Transverse colon (tissue), 4 donors: Measurements from ENCODE around the gene RNF14. TPM values are rescaled to one million over a fixed set of nuclear protein-coding genes. Genes with fewer than 3 reads are reported as not detected.

Experiments
- DNase-seq: peaks from one replicate; pipeline ENCODE4 v3.0.0-alpha.2; 2019
- H3K27ac ChIP-seq, 4 donors: fragments of 200-600 bp; sonication (generic); 2 replicates each; pipeline ENCODE4 v1.5.1; 2016 to 2018; ENCODE audit warnings: inconsistent platforms in 4 of 4
- H3K27me3 ChIP-seq: fragments of 200-600 bp; sonication (generic); 2 replicates; pipeline ENCODE4 v1.5.1; 2017; ENCODE audit warnings: inconsistent platforms
- H3K36me3 ChIP-seq, 4 donors: fragments of 200-600 bp; sonication (generic); 2 replicates each; pipeline ENCODE4 v1.5.1; 2017 to 2019; ENCODE audit warnings: inconsistent platforms in 4 of 4
- H3K4me1 ChIP-seq, 4 donors: fragments of 200-600 bp; sonication (generic); 2 replicates each; pipeline ENCODE4 v1.5.1; 2017 to 2020; ENCODE audit warnings: inconsistent platforms in 4 of 4
- H3K4me3 ChIP-seq, 4 donors: fragments of 200-600 bp; sonication (generic); 1 replicate in 1 of 4; 2 replicates in 3 of 4; pipeline versions ENCODE4 v1.5.1 to v1.6.1; 2017 to 2019; ENCODE audit warnings: inconsistent platforms in 4 of 4
- H3K9me3 ChIP-seq, 2 donors: fragments of 200-600 bp; sonication (generic); 2 replicates each; pipeline ENCODE4 v1.5.1; 2017 to 2019; ENCODE audit warnings: inconsistent platforms in 2 of 2
- CTCF ChIP-seq, 5 experiments: fragments of 200-600 bp in 3 of 5; fragments of 450-650 bp in 2 of 5; sonication (generic) in 3 of 5; IDR thresholded peaks; 1 replicate in 2 of 5; 2 replicates in 3 of 5; pipeline ENCODE4 v1.5.1; 2016 to 2017; ENCODE audit warnings: antibody characterized with exemption in 5 of 5, inconsistent platforms in 3 of 5, mild to moderate bottlenecking in 2 of 5, moderate library complexity in 1 of 5
- EP300 ChIP-seq: sonication (generic); formaldehyde crosslinking; IDR thresholded peaks from one replicate; pipeline ENCODE4 v1.6.1; 2017; ENCODE audit warnings: antibody characterized with exemption, low read depth
- POLR2A ChIP-seq: fragments of 450-650 bp; IDR thresholded peaks from one replicate; pipeline ENCODE4 v1.6.1; 2016; ENCODE audit warnings: antibody characterized with exemption, mild to moderate bottlenecking, moderate library complexity
- POLR2AphosphoS5 ChIP-seq, 3 donors: sonication (generic); formaldehyde crosslinking; IDR thresholded peaks; one replicate each; pipeline ENCODE4 v1.6.1; 2016; ENCODE audit warnings: antibody characterized with exemption in 3 of 3
- WGBS, 2 donors: methylation state at CpG; one replicate each; pipeline ENCODE4 v1.1.5; 2018; ENCODE audit warnings: low coverage in 1 of 2; 5-methylcytosine and 5-hydroxymethylcytosine counted together
- in situ Hi-C, 4 donors: fragments of 200-750 bp; cut with MboI; loops; one replicate each; pipeline versions ENCODE4 v1.15.0 to v1.15.1; 2017; ENCODE audit warnings: low sequenced_read_pairs in 3 of 4, low pct_ligation_motif_present in 1 of 4, low pct_unique_long_range_greater_than_20kb in 1 of 4
- intact Hi-C: fragments of 100-400 bp; cut with DNase I; formaldehyde crosslinking; loops from one replicate; pipeline ENCODE4 v1.15.1; 2023; ENCODE audit warnings: low total_unique reads
- total RNA-seq, 4 donors: library from RNA; depleted of rRNA; stranded (reverse); fragments of >200 nt; gene quantifications; one replicate each; pipeline ENCODE4 v1.1.0, GENCODE V29; 2016

The RNF14 gene
- total RNA-seq, 4 donors from 2014 or later = 15.3 to 66.7 (median 57.1) TPM

- intact Hi-C loops = no loop called here
Measured at GRCh38 chr5:141969783-141970771, 1.2 kb downstream of the RNF14 start.

GRCh38 chr5:141973871-141974595 is 5.1 kb downstream of the RNF14 start:
- Histone ChIP-seq H3K27ac (no peak overlapping the region), H3K4me3 (no peak overlapping the region), H3K4me1 (peaks cover 10 to 45% (median 17%) of the 10 kb centered on the region in 4 donors), H3K27me3 (no peaks in the 10 kb centered on the region), H3K36me3 (peaks cover 0 to 31% (median 5%) of the 10 kb centered on the region in 4 donors), H3K9me3 (no peaks in the 10 kb centered on the region)
- TF ChIP-seq CTCF (IDR thresholded peaks at IDR 0.05) (no peak), POLR2AphosphoS5 (IDR thresholded peaks at IDR 0.05) (no peak), POLR2A (no peak), EP300 (no peak)
- 44 to 50% methylated on average over 1 of the region's 1 CpG for WGBS, 2 donors
- in situ Hi-C loops = no loop called here
- intact Hi-C loops = no loop called here
- no peak for DNase-seq

More at GRCh38 chr5:141969783-141970771, 1.2 kb downstream of the RNF14 start:
- no peaks in the 10 kb centered on the region for H3K27me3 ChIP-seq
- TF ChIP-seq CTCF (IDR thresholded peaks at IDR 0.05) (no peak), POLR2A (no peak), POLR2AphosphoS5 (IDR thresholded peaks at IDR 0.05) (peak in 2 of 3 donors; percentile 17 to 18), EP300 (no peak)
- peaks cover 0 to 18% (median 5%) of the 10 kb centered on the region in 4 donors for H3K36me3 ChIP-seq
- peak overlapping the region; percentile 97 to 99 (median 98) for H3K27ac ChIP-seq
- H3K9me3 ChIP-seq = no peaks in the 10 kb centered on the region
- H3K4me1 ChIP-seq = peaks cover 10 to 40% (median 18%) of the 10 kb centered on the region in 4 donors
- peak overlapping the region; percentile 59 to 81 (median 62) for H3K4me3 ChIP-seq
- WGBS, 2 donors = 51 to 70% methylated on average over 2 of the region's 2 CpGs
- peak; percentile 31 for DNase-seq
- in situ Hi-C loops = loop anchor here in 1 of 4 donors (10.0 kb wide), 1 partner anchor 275 kb away; no protein-coding TSS in a partner anchor

GRCh38 chr5:141976176-141976575 is 7.3 kb downstream of the RNF14 start:
- peaks cover 0 to 51% (median 15%) of the 10 kb centered on the region in 4 donors for H3K36me3 ChIP-seq
- in situ Hi-C loops = no loop called here

More at GRCh38 chr5:141976176-141976575, 7.3 kb downstream of the RNF14 start:
- no peak for TF ChIP-seq POLR2A
- no peak for TF ChIP-seq EP300
- no peak for TF ChIP-seq POLR2AphosphoS5 (IDR thresholded peaks at IDR 0.05)
- no peak for TF ChIP-seq CTCF (IDR thresholded peaks at IDR 0.05)
- WGBS, 2 donors = 95% methylated on average over 6 of the region's 6 CpGs
- DNase-seq = no peak
- intact Hi-C loops = loop anchor here (5.0 kb wide), 1 partner anchor 81 kb away; no protein-coding TSS in a partner anchor
- no peaks in the 10 kb centered on the region for H3K9me3 ChIP-seq
- no peak overlapping the region for H3K4me3 ChIP-seq
- no peak overlapping the region for H3K27ac ChIP-seq
- no peaks in the 10 kb centered on the region for H3K27me3 ChIP-seq
- H3K4me1 ChIP-seq = peaks cover 0 to 28% (median 5%) of the 10 kb centered on the region in 4 donors
